Measurements from ENCODE around the gene ENOPH1. TPM values are rescaled to one million over a fixed set of nuclear protein-coding genes. Genes with fewer than 3 reads are reported as not detected.
"Not testable (repeated sequence)": the region's sequence is repeated elsewhere in the genome, so short reads cannot be mapped to it uniquely, and the experiment has no call there.

The ENOPH1 gene
- total and polyA plus RNA-seq, 2 donors (not counting 1 experiment from before 2014, with no cell fraction given): 17.1 to 43.6 TPM

- Histone ChIP-seq H3K36me3 (ENCODE audit: control insufficient read depth, insufficient read depth, low read length) (no peaks in the 10 kb centered on the region), H3K27ac (ENCODE audit: insufficient read depth, low read length) (no peak overlapping the region), H3K4me3 (replicated peaks in 1 of 4; ENCODE audit: control extremely low read depth in 1 of 4, insufficient read depth in 1 of 4, low read depth in 3 of 4, low read length in 4 of 4) (no peak overlapping the region), H4K20me1 (ENCODE audit: control insufficient read depth, extremely low read depth, insufficient read depth, low read length) (no peaks in the 10 kb centered on the region), H2AFZ (ENCODE audit: low read length) (no peak overlapping the region), H3K4me1 (ENCODE audit: control insufficient read depth, extremely low read depth, insufficient read depth, low read length) (no peaks in the 10 kb centered on the region), H3K9me3 (ENCODE audit: control insufficient read depth, insufficient read depth, low read depth, low read length) (no peaks in the 10 kb centered on the region), H3K4me2 (ENCODE audit: extremely low read depth, insufficient read depth, low read length) (no peak overlapping the region), H3K27me3 (ENCODE audit: control insufficient read depth, insufficient read depth, low read length) (no peaks in the 10 kb centered on the region), H3K79me2 (ENCODE audit: control insufficient read depth, insufficient read depth, low read length) (no peaks in the 10 kb centered on the region), H3K9ac (ENCODE audit: insufficient read depth, low read length) (no peak overlapping the region)
- TF ChIP-seq CTCF (conservative IDR thresholded peaks at IDR 0.05 in 1 of 2, IDR thresholded peaks at IDR 0.05 in 1 of 2; ENCODE audit: low read depth in 1 of 2, low read length in 2 of 2): no peak
- peak; percentile 45 to 74 for DNase-seq (ENCODE audit: low read depth in 2 of 2)
Measured at GRCh38 chr4:82469791-82470345, 39.5 kb downstream of the ENOPH1 start.

GRCh38 chr4:82473080-82473479 lies 42.7 kb downstream of the ENOPH1 start:
- H3K79me2 ChIP-seq (ENCODE audit: control insufficient read depth, insufficient read depth, low read length); H3K4me2 ChIP-seq (ENCODE audit: extremely low read depth, insufficient read depth, low read length); H3K4me3 ChIP-seq (replicated peaks in 1 of 4; ENCODE audit: control extremely low read depth in 1 of 4, insufficient read depth in 1 of 4, low read depth in 3 of 4, low read length in 4 of 4); H3K27ac ChIP-seq (ENCODE audit: insufficient read depth, low read length); DNase-seq (ENCODE audit: low read depth in 2 of 2); H3K9ac ChIP-seq (ENCODE audit: insufficient read depth, low read length); H4K20me1 ChIP-seq (ENCODE audit: control insufficient read depth, extremely low read depth, insufficient read depth, low read length); H3K4me1 ChIP-seq (ENCODE audit: control insufficient read depth, extremely low read depth, insufficient read depth, low read length); H3K9me3 ChIP-seq (ENCODE audit: control insufficient read depth, insufficient read depth, low read depth, low read length); H3K36me3 ChIP-seq (ENCODE audit: control insufficient read depth, insufficient read depth, low read length); H3K27me3 ChIP-seq (ENCODE audit: control insufficient read depth, insufficient read depth, low read length); H2AFZ ChIP-seq (ENCODE audit: low read length): not testable (repeated sequence)

- H3K79me2 ChIP-seq (ENCODE audit: control insufficient read depth, insufficient read depth, low read length): no peaks in the 10 kb centered on the region
- TF ChIP-seq CTCF (conservative IDR thresholded peaks at IDR 0.05 in 1 of 2, IDR thresholded peaks at IDR 0.05 in 1 of 2; ENCODE audit: low read depth in 1 of 2, low read length in 2 of 2) (no peak), EZH2 (IDR thresholded peaks at IDR 0.05; ENCODE audit: low read length, missing control alignments) (no peak)
- no peaks in the 10 kb centered on the region for H3K27me3 ChIP-seq (ENCODE audit: control insufficient read depth, insufficient read depth, low read length)
- H2AFZ ChIP-seq (ENCODE audit: low read length): no peak overlapping the region
- H3K9ac ChIP-seq (ENCODE audit: insufficient read depth, low read length): no peak overlapping the region
- H3K27ac ChIP-seq (ENCODE audit: insufficient read depth, low read length): no peak overlapping the region
- no peaks in the 10 kb centered on the region for H4K20me1 ChIP-seq (ENCODE audit: control insufficient read depth, extremely low read depth, insufficient read depth, low read length)
- H3K4me2 ChIP-seq (ENCODE audit: extremely low read depth, insufficient read depth, low read length): no peak overlapping the region
- no peak overlapping the region for H3K4me3 ChIP-seq (replicated peaks in 1 of 4; ENCODE audit: control extremely low read depth in 1 of 4, insufficient read depth in 1 of 4, low read depth in 3 of 4, low read length in 4 of 4)
- H3K9me3 ChIP-seq (ENCODE audit: control insufficient read depth, insufficient read depth, low read depth, low read length): no peaks in the 10 kb centered on the region
- H3K36me3 ChIP-seq (ENCODE audit: control insufficient read depth, insufficient read depth, low read length): no peaks in the 10 kb centered on the region
- DNase-seq (ENCODE audit: low read depth in 2 of 2): no peak
- H3K4me1 ChIP-seq (ENCODE audit: control insufficient read depth, extremely low read depth, insufficient read depth, low read length): no peaks in the 10 kb centered on the region
Measured at GRCh38 chr4:82473621-82474164, 43.3 kb downstream of the ENOPH1 start.

- H3K4me2 ChIP-seq (ENCODE audit: extremely low read depth, insufficient read depth, low read length); H3K27me3 ChIP-seq (ENCODE audit: control insufficient read depth, insufficient read depth, low read length); H3K4me3 ChIP-seq (replicated peaks in 1 of 4; ENCODE audit: control extremely low read depth in 1 of 4, insufficient read depth in 1 of 4, low read depth in 3 of 4, low read length in 4 of 4); H4K20me1 ChIP-seq (ENCODE audit: control insufficient read depth, extremely low read depth, insufficient read depth, low read length); H3K9ac ChIP-seq (ENCODE audit: insufficient read depth, low read length); H3K27ac ChIP-seq (ENCODE audit: insufficient read depth, low read length); H3K36me3 ChIP-seq (ENCODE audit: control insufficient read depth, insufficient read depth, low read length); H2AFZ ChIP-seq (ENCODE audit: low read length); H3K9me3 ChIP-seq (ENCODE audit: control insufficient read depth, insufficient read depth, low read depth, low read length); H3K4me1 ChIP-seq (ENCODE audit: control insufficient read depth, extremely low read depth, insufficient read depth, low read length); H3K79me2 ChIP-seq (ENCODE audit: control insufficient read depth, insufficient read depth, low read length); DNase-seq (ENCODE audit: low read depth in 2 of 2): not testable (repeated sequence)
Measured at GRCh38 chr4:82475931-82476330, 45.5 kb downstream of the ENOPH1 start.

- not testable (repeated sequence) for H3K27me3 ChIP-seq (ENCODE audit: control insufficient read depth, insufficient read depth, low read length); H3K27ac ChIP-seq (ENCODE audit: insufficient read depth, low read length); H2AFZ ChIP-seq (ENCODE audit: low read length); H4K20me1 ChIP-seq (ENCODE audit: control insufficient read depth, extremely low read depth, insufficient read depth, low read length); H3K36me3 ChIP-seq (ENCODE audit: control insufficient read depth, insufficient read depth, low read length); H3K4me2 ChIP-seq (ENCODE audit: extremely low read depth, insufficient read depth, low read length); H3K4me1 ChIP-seq (ENCODE audit: control insufficient read depth, extremely low read depth, insufficient read depth, low read length); H3K9me3 ChIP-seq (ENCODE audit: control insufficient read depth, insufficient read depth, low read depth, low read length); H3K79me2 ChIP-seq (ENCODE audit: control insufficient read depth, insufficient read depth, low read length); H3K4me3 ChIP-seq (replicated peaks in 1 of 4; ENCODE audit: control extremely low read depth in 1 of 4, insufficient read depth in 1 of 4, low read depth in 3 of 4, low read length in 4 of 4); H3K9ac ChIP-seq (ENCODE audit: insufficient read depth, low read length); DNase-seq (ENCODE audit: low read depth in 2 of 2)
Measured at GRCh38 chr4:82477469-82477868, 47.1 kb downstream of the ENOPH1 start.

Measured in fibroblast of lung (primary cell).